WTC11 (cell line): ENCODE results near the gene IGF2BP3. TPM values are rescaled to one million over a fixed set of nuclear protein-coding genes. Genes with fewer than 3 reads are reported as not detected.

Experiments used
- ATF6 ChIP-seq: sonication (generic); formaldehyde crosslinking; IDR thresholded peaks from 2 replicates; pipeline ENCODE4 v1.8.1; 2023; ENCODE audit warnings: mild to moderate bottlenecking, missing genetic modification reagents
- FOXJ3 ChIP-seq: sonication (generic); formaldehyde crosslinking; IDR thresholded peaks from 2 replicates; pipeline ENCODE4 v1.9.0; 2021; ENCODE audit warnings: missing genetic modification reagents, mild to moderate bottlenecking, borderline replicate concordance
- FOXP1 ChIP-seq: sonication (generic); formaldehyde crosslinking; IDR thresholded peaks from 2 replicates; pipeline ENCODE4 v1.8.0; 2022; ENCODE audit warnings: missing genetic modification reagents, mild to moderate bottlenecking, moderate library complexity, borderline replicate concordance
- GABPB1 ChIP-seq: sonication (generic); formaldehyde crosslinking; IDR thresholded peaks from 2 replicates; pipeline ENCODE4 v1.8.1; 2023; ENCODE audit warnings: mild to moderate bottlenecking, missing genetic modification reagents
- NFYB ChIP-seq: sonication (generic); formaldehyde crosslinking; conservative IDR thresholded peaks from 2 replicates; pipeline ENCODE4 v1.8.0; 2022; ENCODE audit warnings: low read depth, missing genetic modification reagents
- OVOL2 ChIP-seq: fragments of 250-450 bp; sonication (Bioruptor Pico); IDR thresholded peaks from 2 replicates; pipeline ENCODE4 v1.9.0; 2021; ENCODE audit warnings: mild to moderate bottlenecking, borderline replicate concordance
- PRRX2 ChIP-seq: fragments of 250-450 bp; sonication (Bioruptor Pico); IDR thresholded peaks from 2 replicates; pipeline ENCODE4 v1.8.0; 2021; ENCODE audit warnings: mild to moderate bottlenecking
- SMAD3 ChIP-seq: sonication (generic); formaldehyde crosslinking; IDR thresholded peaks from 2 replicates; pipeline ENCODE4 v1.8.0; 2022; ENCODE audit warnings: missing genetic modification reagents, mild to moderate bottlenecking, borderline replicate concordance
- SMAD4 ChIP-seq: sonication (generic); formaldehyde crosslinking; IDR thresholded peaks from 2 replicates; pipeline ENCODE4 v1.8.0; 2022; ENCODE audit warnings: mild to moderate bottlenecking, missing genetic modification reagents
- SP1 ChIP-seq: sonication (generic); formaldehyde crosslinking; conservative IDR thresholded peaks from 2 replicates; pipeline ENCODE4 v1.8.1; 2022; ENCODE audit warnings: missing genetic modification reagents
- TCF7 ChIP-seq: sonication (generic); formaldehyde crosslinking; IDR thresholded peaks from 2 replicates; pipeline ENCODE4 v1.8.0; 2022; ENCODE audit warnings: mild to moderate bottlenecking, low read depth, missing genetic modification reagents, moderate library complexity
- ZNF138 ChIP-seq: sonication (generic); formaldehyde crosslinking; conservative IDR thresholded peaks from 2 replicates; pipeline ENCODE4 v1.8.1; 2022; ENCODE audit warnings: mild to moderate bottlenecking, moderate library complexity, missing genetic modification reagents
- ZNF232 ChIP-seq: sonication (generic); formaldehyde crosslinking; IDR thresholded peaks from 2 replicates; pipeline ENCODE4 v1.8.0; 2022; ENCODE audit warnings: mild to moderate bottlenecking, missing genetic modification reagents
- ZNF281 ChIP-seq: sonication (generic); formaldehyde crosslinking; IDR thresholded peaks from 2 replicates; pipeline ENCODE4 v1.8.0; 2023; ENCODE audit warnings: mild to moderate bottlenecking, missing genetic modification reagents
- ZNF416 ChIP-seq: fragments of 250-450 bp; sonication (Bioruptor Pico); IDR thresholded peaks from 2 replicates; pipeline ENCODE4 v1.9.0; 2021; ENCODE audit warnings: mild to moderate bottlenecking, inconsistent platforms
- total RNA-seq: library from RNA; stranded (reverse); gene quantifications from 3 replicates; pipeline ENCODE4 v1.2.3, GENCODE V29; 2021
- TF ChIP-seq, protein P1 (sequence below): fragments of 250-450 bp; sonication (Bioruptor Pico); IDR thresholded peaks from 2 replicates; pipeline ENCODE4 v1.8.0; 2021; ENCODE audit warnings: mild to moderate bottlenecking
- TF ChIP-seq, protein P2 (sequence below): fragments of 250-450 bp; sonication (Bioruptor Pico); IDR thresholded peaks from 2 replicates; pipeline ENCODE4 v1.9.0; 2021; ENCODE audit warnings: mild to moderate bottlenecking
- TF ChIP-seq, protein P3 (sequence below): sonication (generic); formaldehyde crosslinking; IDR thresholded peaks from 2 replicates; pipeline ENCODE4 v1.8.1; 2023; ENCODE audit warnings: mild to moderate bottlenecking, missing genetic modification reagents, moderate library complexity
- TF ChIP-seq, protein P4 (sequence below): fragments of 250-450 bp; sonication (Bioruptor Pico); IDR thresholded peaks from 2 replicates; pipeline ENCODE4 v1.9.0; 2021; ENCODE audit warnings: mild to moderate bottlenecking, borderline replicate concordance
- TF ChIP-seq, protein P5 (sequence below): fragments of 250-450 bp; sonication (Bioruptor Pico); IDR thresholded peaks from 2 replicates; pipeline ENCODE4 v1.9.0; 2021; ENCODE audit warnings: moderate library complexity, mild to moderate bottlenecking, inconsistent platforms, borderline replicate concordance

IGF2BP3 gene
- total RNA-seq, 1 experiment from 2014 or later: 129 TPM

DNA sequence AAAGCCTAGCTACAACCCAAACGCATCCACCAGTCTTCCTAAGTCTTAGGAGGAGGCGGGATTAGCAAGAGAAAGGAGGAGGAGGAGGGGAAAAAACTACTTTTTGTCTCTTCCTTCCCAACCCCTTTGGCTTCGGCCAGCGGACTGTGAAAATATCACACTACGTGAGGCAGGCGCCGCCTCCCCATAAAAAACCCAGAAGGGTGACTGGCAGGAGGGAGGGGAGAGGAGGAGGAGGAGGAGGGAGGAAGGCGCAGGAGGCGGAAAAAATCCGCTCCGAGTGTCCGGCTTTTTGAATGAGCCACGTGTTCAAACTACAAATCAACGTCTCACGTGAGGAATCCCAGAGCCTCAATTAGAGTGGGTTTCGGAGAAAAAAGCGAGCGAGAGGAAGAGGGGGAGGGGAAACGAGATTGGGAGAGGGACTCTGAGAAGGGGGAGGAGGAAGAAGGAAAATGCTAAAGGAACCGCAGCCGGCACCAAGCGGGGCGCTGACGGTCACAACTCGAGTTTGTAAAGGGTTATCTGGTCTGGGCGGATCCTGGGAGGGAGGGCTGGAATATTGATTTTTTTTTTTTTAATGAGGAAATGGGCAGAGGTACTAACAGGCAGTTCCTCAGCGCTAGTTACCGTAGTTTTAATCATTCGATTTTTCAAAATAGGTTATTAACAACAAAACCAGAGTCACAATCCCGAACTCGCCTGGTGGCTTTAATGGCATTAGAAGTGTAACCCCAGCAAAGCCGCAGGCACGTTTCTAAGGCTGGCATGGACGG, at the start of gene IGF2BP3 (continued):
- TF ChIP-seq ZNF281 (CRISPR knock-in tag) (peak; percentile 88; the same call in 1 of the 2 replicates), TCF7 (CRISPR knock-in tag) (no peak), GABPB1 (0 out of 2 replicates have a peak, but pooled peaks have one; percentile 15), ZNF232 (CRISPR knock-in tag) (no peak), PRRX2 (CRISPR knock-in tag) (no peak), FOXJ3 (CRISPR knock-in tag) (no peak), NFYB (no peak), FOXP1 (CRISPR knock-in tag) (no peak), SP1 (CRISPR knock-in tag) (peak; percentile 71), SMAD3 (CRISPR knock-in tag) (0 out of 2 replicates have a peak, but pooled peaks have one; percentile 67), ZNF138 (no peak), OVOL2 (CRISPR knock-in tag) (no peak), SMAD4 (CRISPR knock-in tag) (no peak), ATF6 (CRISPR knock-in tag) (no peak), ZNF416 (CRISPR knock-in tag) (no peak)
- TF ChIP-seq, protein P1, sequence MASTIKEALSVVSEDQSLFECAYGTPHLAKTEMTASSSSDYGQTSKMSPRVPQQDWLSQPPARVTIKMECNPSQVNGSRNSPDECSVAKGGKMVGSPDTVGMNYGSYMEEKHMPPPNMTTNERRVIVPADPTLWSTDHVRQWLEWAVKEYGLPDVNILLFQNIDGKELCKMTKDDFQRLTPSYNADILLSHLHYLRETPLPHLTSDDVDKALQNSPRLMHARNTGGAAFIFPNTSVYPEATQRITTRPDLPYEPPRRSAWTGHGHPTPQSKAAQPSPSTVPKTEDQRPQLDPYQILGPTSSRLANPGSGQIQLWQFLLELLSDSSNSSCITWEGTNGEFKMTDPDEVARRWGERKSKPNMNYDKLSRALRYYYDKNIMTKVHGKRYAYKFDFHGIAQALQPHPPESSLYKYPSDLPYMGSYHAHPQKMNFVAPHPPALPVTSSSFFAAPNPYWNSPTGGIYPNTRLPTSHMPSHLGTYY (CRISPR knock-in tag): no peak
- TF ChIP-seq, protein P2, sequence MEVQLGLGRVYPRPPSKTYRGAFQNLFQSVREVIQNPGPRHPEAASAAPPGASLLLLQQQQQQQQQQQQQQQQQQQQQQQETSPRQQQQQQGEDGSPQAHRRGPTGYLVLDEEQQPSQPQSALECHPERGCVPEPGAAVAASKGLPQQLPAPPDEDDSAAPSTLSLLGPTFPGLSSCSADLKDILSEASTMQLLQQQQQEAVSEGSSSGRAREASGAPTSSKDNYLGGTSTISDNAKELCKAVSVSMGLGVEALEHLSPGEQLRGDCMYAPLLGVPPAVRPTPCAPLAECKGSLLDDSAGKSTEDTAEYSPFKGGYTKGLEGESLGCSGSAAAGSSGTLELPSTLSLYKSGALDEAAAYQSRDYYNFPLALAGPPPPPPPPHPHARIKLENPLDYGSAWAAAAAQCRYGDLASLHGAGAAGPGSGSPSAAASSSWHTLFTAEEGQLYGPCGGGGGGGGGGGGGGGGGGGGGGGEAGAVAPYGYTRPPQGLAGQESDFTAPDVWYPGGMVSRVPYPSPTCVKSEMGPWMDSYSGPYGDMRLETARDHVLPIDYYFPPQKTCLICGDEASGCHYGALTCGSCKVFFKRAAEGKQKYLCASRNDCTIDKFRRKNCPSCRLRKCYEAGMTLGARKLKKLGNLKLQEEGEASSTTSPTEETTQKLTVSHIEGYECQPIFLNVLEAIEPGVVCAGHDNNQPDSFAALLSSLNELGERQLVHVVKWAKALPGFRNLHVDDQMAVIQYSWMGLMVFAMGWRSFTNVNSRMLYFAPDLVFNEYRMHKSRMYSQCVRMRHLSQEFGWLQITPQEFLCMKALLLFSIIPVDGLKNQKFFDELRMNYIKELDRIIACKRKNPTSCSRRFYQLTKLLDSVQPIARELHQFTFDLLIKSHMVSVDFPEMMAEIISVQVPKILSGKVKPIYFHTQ: peak; percentile 18; the same call in 1 of the 2 replicates
- TF ChIP-seq, protein P3, sequence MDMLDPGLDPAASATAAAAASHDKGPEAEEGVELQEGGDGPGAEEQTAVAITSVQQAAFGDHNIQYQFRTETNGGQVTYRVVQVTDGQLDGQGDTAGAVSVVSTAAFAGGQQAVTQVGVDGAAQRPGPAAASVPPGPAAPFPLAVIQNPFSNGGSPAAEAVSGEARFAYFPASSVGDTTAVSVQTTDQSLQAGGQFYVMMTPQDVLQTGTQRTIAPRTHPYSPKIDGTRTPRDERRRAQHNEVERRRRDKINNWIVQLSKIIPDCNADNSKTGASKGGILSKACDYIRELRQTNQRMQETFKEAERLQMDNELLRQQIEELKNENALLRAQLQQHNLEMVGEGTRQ (CRISPR knock-in tag): peak; percentile 82
- TF ChIP-seq, protein P4, sequence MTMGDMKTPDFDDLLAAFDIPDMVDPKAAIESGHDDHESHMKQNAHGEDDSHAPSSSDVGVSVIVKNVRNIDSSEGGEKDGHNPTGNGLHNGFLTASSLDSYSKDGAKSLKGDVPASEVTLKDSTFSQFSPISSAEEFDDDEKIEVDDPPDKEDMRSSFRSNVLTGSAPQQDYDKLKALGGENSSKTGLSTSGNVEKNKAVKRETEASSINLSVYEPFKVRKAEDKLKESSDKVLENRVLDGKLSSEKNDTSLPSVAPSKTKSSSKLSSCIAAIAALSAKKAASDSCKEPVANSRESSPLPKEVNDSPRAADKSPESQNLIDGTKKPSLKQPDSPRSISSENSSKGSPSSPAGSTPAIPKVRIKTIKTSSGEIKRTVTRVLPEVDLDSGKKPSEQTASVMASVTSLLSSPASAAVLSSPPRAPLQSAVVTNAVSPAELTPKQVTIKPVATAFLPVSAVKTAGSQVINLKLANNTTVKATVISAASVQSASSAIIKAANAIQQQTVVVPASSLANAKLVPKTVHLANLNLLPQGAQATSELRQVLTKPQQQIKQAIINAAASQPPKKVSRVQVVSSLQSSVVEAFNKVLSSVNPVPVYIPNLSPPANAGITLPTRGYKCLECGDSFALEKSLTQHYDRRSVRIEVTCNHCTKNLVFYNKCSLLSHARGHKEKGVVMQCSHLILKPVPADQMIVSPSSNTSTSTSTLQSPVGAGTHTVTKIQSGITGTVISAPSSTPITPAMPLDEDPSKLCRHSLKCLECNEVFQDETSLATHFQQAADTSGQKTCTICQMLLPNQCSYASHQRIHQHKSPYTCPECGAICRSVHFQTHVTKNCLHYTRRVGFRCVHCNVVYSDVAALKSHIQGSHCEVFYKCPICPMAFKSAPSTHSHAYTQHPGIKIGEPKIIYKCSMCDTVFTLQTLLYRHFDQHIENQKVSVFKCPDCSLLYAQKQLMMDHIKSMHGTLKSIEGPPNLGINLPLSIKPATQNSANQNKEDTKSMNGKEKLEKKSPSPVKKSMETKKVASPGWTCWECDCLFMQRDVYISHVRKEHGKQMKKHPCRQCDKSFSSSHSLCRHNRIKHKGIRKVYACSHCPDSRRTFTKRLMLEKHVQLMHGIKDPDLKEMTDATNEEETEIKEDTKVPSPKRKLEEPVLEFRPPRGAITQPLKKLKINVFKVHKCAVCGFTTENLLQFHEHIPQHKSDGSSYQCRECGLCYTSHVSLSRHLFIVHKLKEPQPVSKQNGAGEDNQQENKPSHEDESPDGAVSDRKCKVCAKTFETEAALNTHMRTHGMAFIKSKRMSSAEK (CRISPR knock-in tag): no peak
- TF ChIP-seq, protein P5, sequence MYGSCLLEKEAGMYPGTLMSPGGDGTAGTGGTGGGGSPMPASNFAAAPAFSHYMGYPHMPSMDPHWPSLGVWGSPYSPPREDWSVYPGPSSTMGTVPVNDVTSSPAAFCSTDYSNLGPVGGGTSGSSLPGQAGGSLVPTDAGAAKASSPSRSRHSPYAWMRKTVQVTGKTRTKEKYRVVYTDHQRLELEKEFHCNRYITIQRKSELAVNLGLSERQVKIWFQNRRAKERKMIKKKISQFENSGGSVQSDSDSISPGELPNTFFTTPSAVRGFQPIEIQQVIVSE (CRISPR knock-in tag): no peak
